NCI-H128 (cell line): ENCODE measurements around the gene RGL1.

Experiments used
- DNase-seq: peaks from one replicate; lab custom pipeline; 2025; ENCODE audit not compliant: unreplicated experiment; lab: John Stamatoyannopoulos, UW

Gene RGL1

DNA sequence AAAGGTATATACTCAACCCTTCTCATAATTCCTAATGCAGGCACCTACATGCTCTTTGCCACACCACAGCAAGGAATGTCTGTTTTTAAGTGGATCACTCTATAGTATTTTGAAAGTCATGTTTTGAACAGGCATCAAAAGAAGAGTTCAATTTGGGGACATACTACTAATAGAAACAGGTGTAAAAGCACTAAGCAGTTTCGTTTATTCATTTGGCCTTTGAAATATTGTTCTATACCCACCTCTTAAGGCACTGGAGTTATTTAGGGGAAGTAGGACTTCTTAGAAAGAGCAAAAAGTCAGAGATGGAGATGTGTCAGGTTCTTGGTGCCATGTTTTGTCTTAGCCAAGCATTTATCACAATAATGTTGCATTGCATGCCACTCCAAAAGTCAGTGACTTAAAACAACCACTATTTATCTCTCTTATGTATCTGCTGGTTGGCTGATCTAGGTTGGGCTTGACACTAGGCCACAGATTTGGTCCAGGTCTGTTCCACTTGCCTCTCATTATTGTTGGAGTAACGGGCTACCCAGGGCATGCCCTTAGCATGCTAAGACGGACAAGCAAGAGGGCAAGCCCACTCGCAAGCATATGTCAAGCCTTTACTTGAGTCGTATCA is 107.5 kb downstream of the RGL1 start:
- DNase-seq, result no peak

GRCh38 chr1:183913567-183913993 is 108.7 kb downstream of the RGL1 start:
- DNase-seq, result no peak

GRCh38 chr1:183914276-183914675 is 109.4 kb downstream of the RGL1 start:
- DNase-seq, result no peak

DNA sequence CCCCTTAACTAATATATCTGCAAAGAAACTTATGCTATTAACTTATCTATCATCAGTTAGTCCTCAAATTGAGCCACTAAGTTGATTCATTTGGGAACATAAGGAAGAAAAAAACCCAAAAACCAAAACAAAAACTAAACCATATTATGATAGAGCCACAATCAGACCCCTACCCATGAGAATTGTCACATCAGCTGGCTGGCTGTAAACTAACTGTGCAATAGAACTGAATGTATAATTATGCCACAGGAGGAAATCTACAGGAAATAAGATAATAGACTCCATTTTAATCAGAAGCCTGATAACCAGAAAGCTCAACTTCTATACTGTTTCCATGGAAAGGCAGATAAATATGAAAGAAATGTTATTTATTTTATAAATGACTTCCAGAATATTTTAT is 110.0 kb downstream of the RGL1 start:
- no peak for DNase-seq

GRCh38 chr1:183915625-183916510 is 110.9 kb downstream of the RGL1 start:
- DNase-seq, result peak; percentile 87

DNA sequence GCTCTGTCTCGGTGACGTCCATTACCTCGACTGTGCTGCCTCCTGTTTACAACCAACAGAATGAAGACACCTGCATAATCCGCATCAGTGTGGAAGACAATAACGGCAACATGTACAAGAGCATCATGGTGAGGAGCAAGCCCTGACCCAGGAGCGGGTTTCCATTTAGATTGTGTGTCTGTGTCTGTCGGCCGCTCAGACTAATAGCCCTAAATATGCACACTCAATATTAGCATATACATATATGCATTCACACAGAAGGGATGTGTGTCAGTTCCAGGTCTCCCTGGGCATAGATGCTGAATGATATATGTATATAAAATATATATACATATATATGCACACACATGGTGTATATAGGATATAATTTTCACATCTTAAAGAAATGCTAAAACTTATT is 111.7 kb downstream of the RGL1 start:
- DNase-seq, result no peak

DNA sequence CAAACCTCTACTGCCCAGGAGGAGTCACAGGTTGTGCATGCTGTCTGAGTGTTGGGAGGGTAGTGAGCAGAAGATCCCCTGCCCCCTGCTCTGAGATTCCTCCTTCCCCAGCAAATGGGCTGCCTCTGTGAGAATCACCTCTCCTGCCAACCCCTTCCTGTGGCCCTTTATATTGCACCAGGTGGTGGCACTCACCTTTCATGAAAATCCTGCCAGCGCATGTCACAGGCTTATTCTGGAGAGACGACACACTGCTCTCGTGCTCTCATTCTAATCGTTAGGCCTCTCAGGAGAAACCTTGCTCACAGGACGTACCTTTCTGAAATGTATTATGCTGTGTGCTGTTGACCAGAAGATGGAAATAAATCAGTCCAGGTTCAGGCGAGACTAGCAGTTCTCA is 113.7 kb downstream of the RGL1 start:
- DNase-seq, result no peak

DNA sequence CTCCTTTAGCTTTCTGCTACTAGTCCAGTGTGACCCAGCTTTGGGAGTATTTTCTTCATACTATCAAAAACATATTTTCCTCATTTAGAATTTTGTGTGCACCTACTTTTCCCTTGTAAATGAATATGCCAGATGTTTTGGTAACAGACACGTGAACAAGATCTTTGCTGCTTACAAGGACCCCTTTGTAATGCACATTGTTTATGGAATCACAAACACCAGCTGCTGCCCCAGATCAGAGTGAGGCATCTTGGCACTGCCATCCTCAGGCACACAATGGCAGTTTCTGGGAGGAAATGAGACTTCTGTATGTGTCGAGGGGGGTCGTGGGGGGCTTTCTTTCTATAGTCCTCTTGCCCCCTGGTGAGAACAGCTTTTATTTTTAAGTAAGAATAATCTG is 115.7 kb downstream of the RGL1 start:
- DNase-seq, result no peak

- DNase-seq, result no peak
Measured at GRCh38 chr1:183922197-183922596, 117.3 kb downstream of the RGL1 start.

DNA sequence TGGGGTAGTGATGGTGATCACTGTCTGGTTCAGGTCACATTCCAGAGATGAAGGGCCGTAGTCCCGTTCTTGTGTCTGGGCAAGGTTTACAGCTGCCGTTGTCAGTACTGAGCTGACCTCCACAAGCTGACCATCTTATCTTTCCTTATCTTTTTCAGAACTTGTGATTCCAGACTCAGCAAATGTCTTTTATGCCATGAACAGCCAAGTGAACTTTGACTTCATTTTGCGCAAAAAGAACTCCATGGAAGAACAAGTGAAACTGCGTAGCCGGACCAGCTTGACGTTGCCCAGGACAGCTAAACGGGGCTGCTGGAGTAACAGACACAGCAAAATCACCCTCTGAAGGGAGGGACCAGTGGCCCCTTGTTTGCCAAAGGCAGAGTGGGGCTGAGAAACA is 121.0 kb downstream of the RGL1 start:
- DNase-seq, result no peak

DNA sequence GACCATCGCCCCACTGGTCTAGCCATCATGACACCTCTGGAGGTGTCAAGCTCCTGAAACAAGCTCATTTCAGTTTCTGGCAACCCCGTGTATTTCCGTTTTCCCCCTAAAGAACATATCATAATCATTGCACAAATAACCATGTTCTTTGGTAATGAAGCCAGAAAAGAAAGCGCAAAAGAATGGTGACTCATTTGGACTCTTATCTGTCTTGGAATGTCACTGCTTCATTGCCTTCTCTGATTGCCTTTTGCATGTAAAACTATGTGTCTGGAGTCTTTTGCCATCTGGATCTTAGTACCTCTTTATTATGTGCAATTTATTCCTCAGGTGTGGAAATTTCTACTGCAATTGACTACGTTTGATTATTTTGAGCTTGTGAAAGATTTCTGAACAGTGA is 122.1 kb downstream of the RGL1 start:
- no peak for DNase-seq

DNA sequence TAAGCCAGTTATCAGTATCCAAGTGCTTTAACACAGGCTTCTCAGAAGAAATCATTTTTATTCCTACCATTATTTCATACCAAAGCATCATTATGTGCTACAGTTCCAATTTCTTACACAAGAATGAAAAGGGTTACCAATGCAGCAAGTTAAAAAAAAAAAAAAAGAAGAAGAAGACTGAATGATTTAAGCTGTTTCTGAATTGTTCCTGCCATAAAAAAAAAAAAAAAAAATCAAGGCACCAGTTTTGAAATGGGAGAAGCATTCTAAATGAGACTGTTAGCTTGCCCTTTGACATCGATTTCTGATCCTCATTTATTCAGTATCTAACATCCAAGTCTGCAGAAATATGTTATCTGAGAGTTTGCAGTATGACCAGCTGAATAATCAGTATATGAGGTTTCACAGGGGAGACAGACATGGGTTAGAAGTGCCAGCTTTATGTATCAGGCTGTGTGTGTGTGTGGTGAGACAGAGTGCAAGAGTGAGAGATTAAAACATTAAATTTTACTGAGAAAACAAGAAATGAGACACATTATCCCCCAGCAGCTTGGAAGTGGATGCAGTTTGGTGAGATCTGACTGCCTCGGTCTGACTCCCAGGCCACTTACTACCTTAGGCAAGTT is 126.8 kb downstream of the RGL1 start:
- DNase-seq, result no peak

GRCh38 chr1:183932412-183932811 is 127.5 kb downstream of the RGL1 start:
- no peak for DNase-seq

- DNase-seq, result no peak
Measured at GRCh38 chr1:183933528-183934179, 128.7 kb downstream of the RGL1 start.

DNA sequence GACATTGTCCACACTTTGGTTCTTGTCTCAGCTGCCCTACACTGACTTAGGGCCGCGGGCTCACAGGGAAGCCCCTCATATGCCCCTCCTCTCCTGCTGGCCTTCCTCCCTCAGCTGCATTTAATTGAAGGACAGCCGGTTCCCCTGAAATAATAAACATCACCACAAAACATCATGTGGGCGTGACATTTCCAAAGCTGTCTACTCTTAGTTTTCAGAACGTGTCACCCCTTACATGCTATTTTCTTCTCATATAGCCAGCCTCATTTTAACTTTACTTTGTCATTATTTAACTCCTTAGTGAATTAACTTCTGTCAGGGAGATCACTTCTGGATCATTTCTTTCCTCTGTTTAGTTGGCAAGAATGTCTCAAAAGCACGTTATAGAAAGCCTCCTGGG is 129.4 kb downstream of the RGL1 start:
- DNase-seq, result no peak

- no peak for DNase-seq
Measured at GRCh38 chr1:183936009-183936408, 131.1 kb downstream of the RGL1 start.

- no peak for DNase-seq
Measured at GRCh38 chr1:183936791-183937190, 131.9 kb downstream of the RGL1 start.

DNA sequence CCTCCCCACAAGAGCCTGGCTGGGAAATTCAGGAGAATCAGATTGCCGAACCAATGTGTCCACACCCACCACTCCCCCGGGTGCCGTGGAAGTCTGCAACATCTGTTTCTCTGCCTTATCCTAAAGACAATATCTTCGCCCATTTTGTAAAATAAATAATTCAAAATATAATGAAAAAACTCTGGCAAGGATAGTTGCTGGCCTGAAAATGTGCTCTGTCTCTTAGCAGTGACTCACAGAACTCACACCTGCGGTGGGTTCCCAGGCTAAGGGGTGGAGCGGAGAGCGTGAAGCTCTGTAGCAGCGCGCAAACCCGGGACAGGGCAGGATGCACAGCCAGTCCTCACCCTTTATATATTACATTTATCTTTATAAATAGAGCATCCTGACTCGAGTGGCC is 132.7 kb downstream of the RGL1 start:
- no peak for DNase-seq

DNA sequence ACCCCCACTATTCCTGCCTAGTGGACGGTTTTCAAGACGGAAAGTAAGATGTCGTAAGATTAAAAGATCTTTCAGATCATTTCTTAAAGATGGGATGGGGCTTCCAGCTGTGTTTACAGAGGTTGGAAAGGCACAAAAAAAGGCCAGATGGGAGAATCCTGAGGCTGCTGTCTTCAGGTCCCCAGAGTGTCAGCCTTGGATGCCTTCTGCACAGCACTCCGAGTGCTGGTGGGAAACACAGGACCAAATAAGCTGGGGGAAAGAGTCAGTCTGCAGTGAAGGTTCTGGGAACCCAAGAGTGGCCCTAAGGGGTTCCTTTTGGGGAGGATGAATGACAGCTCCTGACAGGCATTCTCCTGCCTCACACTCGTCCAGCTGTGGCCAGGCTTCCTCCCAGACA is 136.1 kb downstream of the RGL1 start:
- DNase-seq, result no peak

- DNase-seq, result peak; percentile 31
Measured at GRCh38 chr1:183942933-183943693, 138.2 kb downstream of the RGL1 start.
